LNCaP clone FGC (cell line): ENCODE data around the gene MIER2.

ENCODE experiments used
- DNase-seq: peaks from one replicate; pipeline ENCODE4 v3.0.0-alpha.2; 2011; ENCODE audit warnings: low read depth
- H3K4me3 ChIP-seq: 2 replicates; pipeline ENCODE4 v1.5.1; 2011; ENCODE audit warnings: mild to moderate bottlenecking, low read depth, low read length, control low read depth
- CTCF ChIP-seq: IDR thresholded peaks from 2 replicates; pipeline ENCODE4 v1.5.1; 2012; ENCODE audit warnings: mild to moderate bottlenecking; ENCODE audit not compliant: control insufficient read depth, insufficient read depth; ENCODE audit errors: extremely low read depth

MIER2 gene

DNA sequence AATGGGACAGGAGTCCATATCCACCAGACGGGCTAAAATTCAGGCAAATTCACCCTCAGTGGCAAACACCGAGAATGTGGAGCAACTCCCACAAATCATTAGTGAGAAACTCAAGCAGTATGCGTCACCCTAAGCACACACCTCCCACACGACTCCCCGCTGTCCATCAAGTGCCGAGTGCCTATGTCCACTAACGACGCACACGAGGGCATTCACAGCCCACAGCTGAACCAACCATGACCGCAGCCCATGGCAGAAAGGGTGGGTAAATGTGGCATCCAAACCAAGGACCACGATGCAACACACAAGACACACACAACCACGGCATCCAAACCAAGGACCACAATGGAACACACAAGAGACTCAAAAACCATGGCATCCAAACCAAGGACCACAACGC is 22.0 kb downstream of the MIER2 start:
- no peak for TF ChIP-seq CTCF
- H3K4me3 ChIP-seq: no peak overlapping the region
- no peak for DNase-seq

DNA sequence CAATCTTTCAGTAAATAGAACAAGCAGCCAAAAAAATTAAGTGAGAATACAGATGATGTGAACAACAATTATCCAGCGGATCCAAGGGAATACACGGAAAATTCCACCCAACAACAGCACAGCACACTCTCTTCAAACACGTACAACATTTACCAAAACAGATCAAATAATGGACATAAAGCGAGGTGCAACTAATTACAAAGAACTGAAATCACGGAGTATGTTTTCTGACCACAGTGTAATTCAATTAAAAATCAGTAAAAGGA is 26.2 kb downstream of the MIER2 start:
- TF ChIP-seq CTCF: no peak
- H3K4me3 ChIP-seq: no peak overlapping the region
- no peak for DNase-seq

- DNase-seq: no peak
- TF ChIP-seq CTCF: no peak
- no peak overlapping the region for H3K4me3 ChIP-seq
These were observed 26.7 kb downstream of the MIER2 start for GRCh38 chr19:317710-318508.

DNA sequence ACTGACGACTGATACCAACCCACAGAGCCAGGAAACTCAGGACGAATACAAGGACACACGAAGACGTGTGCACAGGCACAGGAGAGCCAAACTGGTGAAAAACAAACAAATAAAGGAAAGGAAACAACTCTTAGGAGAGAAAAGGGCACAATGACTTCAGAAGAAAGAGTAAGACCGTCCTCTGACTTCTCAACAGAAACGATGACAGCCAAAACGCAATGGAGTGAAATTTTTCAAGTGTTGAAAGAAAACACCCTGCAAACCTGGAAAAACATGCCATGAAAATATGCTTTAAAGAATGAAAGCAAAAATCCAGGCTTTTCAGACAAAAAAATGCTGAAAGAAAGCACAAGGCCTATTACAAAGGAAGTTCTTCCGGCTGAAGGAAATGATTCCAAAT is 28.8 kb downstream of the MIER2 start:
- no peak for TF ChIP-seq CTCF
- no peak for DNase-seq

GRCh38 chr19:313988-314815 is 30.4 kb downstream of the MIER2 start:
- H3K4me3 ChIP-seq: no peak overlapping the region
- TF ChIP-seq CTCF: no peak
- no peak for DNase-seq

More for the DNA sequence above, 28.8 kb downstream of the MIER2 start:
- no peak overlapping the region for H3K4me3 ChIP-seq

DNA sequence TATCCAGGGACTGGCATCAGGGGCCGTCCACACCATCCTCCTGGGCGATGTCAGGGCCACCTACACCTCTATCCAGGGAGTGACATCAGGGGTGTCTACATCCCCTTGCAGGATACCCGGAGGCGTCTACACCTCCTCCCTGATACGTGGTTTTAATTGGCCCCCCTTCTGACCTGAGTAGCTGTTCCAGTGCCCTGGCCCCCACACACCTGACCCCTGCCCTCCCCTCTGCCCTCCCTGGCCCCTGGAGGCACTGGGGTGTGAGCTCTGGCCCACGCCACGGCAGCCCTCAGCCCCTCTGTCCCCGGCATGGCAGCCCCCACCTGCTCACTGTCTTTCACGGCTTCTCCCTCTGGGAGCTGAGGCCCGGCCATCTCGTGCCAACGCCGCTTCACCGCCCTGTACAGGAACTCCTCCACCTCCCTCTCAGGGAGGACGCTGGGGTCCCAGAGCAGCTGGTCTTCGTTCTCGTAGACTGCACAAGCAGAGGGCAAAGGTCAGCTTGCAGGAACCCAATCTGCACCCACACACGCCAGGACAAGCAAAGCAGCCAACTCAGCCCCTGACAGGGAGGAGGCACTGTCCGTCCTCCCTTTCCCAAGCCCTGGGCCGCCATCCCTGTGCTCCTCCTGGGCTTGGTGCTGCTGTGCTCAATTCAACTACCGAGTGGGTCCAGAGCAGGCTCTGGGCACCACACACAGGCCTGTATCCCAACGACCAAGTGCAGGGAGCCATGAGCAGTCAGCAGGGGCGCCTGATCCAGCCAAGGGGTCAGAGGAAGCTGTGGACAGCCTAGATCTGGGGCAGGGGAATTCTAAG is 31.2 kb downstream of the MIER2 start:
- TF ChIP-seq CTCF: no peak
- no peak overlapping the region for H3K4me3 ChIP-seq
- no peak for DNase-seq
